Measurements from ENCODE around the gene WASHC3.

GRCh38 chr12:102021540-102022246 lies 40.1 kb downstream of the WASHC3 start:
- TF ChIP-seq REST (IDR thresholded peaks at IDR 0.05) (no peak), SP1 (IDR thresholded peaks at IDR 0.05) (no peak), CTCF (IDR thresholded peaks at IDR 0.05; ENCODE audit: low read depth, low read length, missing input control) (no peak), ATF3 (IDR thresholded peaks at IDR 0.05) (no peak), HNF4A (conservative IDR thresholded peaks at IDR 0.05) (peak; percentile 55 to 71), TAF1 (conservative IDR thresholded peaks at IDR 0.05) (no peak)

Measured in liver (tissue), 3 donors.